GM21526 (cell line): ENCODE measurements around the gene TFDP1.
"Not testable (repeated sequence)": the region's sequence is repeated elsewhere in the genome, so short reads cannot be mapped to it uniquely, and the experiment has no call there.

Source experiments
- ATAC-seq: cut with Tn5 transposase; IDR thresholded peaks from one replicate; pipeline ENCODE4 v1.9.1; 2021; ENCODE audit warnings: moderate library complexity; ENCODE audit not compliant: unreplicated experiment, low FRiP score

The TFDP1 gene

GRCh38 chr13:113594066-113594821, 9.7 kb downstream of the TFDP1 start:
- not testable (repeated sequence) for ATAC-seq

- ATAC-seq = no peak
Observed at GRCh38 chr13:113595131-113595530, 10.6 kb downstream of the TFDP1 start.

DNA sequence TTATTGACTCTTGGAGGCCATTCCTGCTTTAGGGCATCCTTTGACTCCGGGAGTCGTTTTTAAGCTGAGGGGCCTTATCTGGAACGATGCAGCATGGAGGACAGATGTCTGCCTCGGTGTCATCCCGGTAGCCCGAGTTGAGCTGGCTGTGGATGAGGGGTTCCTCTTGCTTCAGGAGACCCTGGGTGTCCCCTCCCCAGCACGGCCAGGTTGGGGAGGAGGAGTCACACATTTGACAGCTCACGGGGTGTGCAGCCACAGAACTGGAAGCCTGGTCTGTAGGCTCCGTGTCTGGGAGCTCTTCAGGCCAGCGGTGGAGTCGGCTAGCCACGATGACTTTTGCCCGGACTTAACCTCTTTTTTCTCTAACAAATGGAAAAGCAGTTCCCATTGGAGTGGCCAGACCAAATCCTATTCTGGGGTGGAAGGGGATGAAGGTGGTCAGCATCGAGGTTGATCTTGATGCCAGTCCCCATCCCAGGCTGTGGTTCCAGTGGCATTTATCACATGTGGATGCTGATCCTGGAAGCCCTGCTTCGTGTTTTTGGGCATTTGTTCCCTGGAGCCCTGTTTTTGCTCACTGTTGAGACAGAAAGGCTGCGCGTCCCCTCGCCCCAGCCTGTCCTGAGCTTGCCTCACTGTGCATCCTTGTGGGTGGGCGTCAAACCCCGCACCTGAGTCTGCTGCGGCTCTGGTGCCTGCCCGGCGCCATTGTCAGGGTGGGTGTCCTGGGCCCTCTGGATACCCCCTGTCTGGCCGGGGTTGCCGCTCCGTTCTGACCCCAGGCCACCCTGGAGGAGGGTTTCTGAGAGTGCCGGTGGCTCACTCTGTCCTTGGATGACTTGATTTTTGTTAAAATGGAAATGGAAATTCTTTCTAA, 12.0 kb downstream of the TFDP1 start:
- no peak for ATAC-seq

- no peak for ATAC-seq
Observed at GRCh38 chr13:113597391-113598080, 13.0 kb downstream of the TFDP1 start.

DNA sequence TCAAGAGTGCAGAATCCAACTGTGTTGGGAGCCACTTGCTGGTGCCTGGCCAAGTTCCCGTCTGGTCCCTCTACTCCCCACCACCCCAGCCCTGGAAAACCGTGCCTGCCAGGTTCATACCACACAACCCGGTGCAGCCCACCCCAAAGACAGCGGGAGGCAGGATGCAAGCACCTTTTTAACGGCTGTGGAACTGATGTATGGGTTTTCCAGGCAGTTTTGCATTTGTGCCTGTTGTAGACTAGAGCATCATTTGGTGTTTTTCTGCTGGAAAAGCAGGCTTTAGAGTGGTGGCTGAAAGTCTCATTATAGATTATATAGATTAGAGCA, 13.5 kb downstream of the TFDP1 start:
- ATAC-seq = no peak

- no peak for ATAC-seq
Observed at GRCh38 chr13:113598481-113598880, 13.9 kb downstream of the TFDP1 start.

DNA sequence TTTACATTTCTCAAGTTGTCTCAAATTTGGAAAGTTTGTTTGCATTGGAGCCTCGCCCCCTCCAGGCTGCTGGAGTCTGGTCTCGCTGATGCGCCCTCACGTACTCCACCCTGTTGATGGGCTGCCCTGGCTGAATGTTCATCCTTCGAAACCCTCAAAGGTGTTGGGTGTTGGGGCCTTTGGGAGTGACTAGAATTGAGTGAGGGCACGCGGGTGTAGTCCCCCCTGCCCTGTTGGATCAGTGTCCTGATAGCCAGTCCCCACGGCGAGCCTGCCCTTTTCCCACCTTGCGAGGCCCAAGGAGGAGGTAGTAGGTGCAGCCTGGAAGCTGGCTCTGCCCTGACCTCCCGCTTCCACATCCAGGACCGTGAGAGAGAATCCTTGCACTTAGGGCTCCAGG, 14.8 kb downstream of the TFDP1 start:
- no peak for ATAC-seq

DNA sequence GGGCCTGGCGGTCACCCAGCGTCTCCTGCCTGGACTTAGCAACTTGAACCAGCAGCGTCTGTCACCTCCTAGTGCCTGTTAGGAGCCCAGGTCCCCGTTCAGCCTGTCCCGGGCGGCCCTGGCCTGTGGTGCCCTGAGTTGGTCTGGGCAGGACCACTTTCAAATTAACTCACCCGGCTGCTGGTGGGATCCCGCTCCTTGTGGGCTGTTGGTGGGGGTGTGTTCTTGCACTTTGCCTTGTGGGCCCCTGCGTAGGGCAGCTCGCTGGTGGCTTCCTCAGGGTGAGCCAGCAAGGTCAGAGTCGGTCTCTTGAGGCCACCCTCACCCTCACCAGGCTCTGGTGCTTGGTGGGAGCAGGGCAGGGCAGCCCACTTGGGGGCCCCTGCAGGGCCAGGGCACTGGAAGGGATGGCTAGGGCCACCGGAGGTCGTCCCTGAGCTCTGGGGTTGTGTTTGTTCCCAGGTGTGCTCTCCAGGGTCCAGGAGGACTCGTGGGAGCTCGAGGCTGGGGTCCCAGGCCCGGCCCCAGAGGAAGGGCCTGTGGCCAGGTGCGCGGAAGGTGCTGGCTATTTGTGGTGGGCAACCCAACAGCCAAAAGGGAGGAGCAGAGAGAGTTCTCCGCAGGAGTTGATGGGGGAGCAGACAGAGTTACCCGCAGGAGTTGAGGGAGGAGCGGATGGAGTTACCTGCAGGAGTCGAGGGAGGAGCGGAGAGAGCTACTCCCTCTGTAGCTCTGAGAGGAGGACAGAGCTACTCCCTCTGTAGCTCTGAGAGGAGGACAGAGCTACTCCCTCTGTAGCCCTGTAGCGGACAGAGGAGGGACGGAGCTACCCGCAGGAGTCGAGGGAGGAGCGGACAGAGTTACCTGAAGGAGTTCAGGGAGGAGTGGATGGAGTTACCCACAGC, 16.9 kb downstream of the TFDP1 start:
- no peak for ATAC-seq

DNA sequence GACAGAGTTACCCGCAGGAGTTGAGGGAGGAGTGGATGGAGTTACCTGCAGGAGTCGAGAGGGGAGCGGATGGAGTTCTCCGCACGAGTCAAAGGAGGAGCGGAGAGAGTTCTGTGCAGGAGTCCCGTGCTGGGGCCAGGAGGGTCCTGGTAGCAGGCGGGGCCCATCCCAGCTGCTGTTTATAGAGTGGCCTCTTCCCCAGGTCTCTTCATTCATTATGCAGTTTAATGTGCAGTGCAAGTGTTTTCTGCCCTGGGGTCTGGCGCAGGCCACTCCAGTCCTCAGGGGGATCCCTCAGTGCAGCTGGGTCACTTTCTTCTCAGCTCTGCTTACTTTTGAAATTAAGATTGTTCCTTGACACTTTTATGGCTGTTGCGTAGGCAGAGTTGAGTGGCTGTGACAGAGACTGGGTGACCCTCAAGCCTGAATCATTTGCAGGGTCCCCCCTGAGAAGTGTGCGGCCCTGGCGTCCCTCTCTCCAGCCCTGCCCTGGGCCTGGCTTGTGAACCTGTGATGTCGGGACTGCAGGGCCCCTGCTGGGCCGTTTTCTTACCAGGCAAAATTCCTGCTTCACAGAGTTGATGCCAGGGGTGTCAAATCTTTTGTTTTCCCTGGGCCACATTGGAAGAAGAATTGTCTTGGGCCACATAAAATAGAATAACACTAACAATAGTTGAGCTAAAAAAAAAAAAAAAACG, 17.9 kb downstream of the TFDP1 start:
- ATAC-seq = no peak

GRCh38 chr13:113603116-113603710, 18.7 kb downstream of the TFDP1 start:
- ATAC-seq = no peak

DNA sequence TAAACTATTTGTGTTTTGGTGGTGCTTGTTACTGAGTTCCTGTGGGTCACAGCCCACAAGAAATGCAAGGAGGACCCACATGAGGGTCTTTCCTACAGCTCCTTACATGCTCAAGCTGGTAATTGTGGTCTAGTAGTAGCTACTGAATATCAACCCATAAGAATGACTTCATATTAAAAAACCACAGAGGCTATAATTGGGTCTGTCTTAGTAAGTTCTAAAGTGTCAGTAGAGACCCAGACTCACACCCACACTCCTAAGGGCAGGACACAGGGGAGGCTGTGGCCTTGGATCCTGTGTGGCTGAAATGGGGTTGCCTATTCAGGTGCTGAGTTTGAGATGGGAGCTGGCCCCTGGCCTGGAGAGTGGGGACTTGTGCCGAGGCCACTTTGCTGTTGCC, 19.6 kb downstream of the TFDP1 start:
- ATAC-seq = no peak

DNA sequence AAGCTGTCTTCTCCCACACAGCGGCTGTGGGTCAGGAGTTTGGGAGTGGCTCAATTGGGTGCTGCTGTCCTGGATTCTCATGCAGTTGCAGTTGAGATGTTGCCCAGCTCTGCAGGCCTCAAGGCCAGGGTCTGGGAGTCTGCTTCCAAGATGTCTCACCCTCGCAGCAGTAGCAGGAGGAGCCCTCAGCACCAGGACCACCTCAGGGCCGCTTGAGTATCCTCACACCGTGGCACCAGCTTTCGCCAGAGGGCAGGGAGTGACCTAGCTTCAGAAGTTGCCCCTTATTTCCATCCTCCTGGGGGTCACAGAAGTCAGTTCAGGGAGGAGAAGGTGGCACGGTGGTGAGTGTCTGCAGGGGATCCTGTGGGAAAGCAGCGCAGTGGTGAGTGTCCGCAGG, 20.9 kb downstream of the TFDP1 start:
- ATAC-seq = no peak

DNA sequence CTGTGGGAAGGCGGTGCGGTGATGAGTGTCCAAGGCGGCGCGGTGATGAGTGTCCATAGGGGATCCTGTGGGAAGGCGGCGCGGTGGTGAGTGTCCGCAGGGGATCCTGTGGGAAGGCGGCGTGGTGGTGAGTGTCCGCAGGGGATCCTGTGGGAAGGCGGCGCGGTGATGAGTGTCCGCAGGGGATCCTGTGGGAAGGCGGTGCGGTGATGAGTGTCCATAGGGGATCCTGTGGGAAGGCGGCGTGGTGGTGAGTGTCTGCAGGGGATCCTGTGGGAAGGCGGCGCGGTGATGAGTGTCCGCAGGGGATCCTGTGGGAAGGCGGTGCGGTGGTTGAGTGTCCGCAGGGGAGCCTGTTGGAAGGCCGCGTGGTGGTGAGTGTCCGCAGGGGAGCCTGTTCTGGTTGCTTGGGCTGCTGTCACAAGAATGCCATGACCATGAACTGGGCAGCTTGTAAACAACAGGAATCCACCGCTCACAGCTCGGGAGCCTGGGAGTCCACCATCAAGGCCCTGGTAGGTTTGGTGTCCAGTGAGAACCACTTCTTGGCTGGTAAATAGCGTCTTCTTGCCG, 21.4 kb downstream of the TFDP1 start:
- no peak for ATAC-seq

DNA sequence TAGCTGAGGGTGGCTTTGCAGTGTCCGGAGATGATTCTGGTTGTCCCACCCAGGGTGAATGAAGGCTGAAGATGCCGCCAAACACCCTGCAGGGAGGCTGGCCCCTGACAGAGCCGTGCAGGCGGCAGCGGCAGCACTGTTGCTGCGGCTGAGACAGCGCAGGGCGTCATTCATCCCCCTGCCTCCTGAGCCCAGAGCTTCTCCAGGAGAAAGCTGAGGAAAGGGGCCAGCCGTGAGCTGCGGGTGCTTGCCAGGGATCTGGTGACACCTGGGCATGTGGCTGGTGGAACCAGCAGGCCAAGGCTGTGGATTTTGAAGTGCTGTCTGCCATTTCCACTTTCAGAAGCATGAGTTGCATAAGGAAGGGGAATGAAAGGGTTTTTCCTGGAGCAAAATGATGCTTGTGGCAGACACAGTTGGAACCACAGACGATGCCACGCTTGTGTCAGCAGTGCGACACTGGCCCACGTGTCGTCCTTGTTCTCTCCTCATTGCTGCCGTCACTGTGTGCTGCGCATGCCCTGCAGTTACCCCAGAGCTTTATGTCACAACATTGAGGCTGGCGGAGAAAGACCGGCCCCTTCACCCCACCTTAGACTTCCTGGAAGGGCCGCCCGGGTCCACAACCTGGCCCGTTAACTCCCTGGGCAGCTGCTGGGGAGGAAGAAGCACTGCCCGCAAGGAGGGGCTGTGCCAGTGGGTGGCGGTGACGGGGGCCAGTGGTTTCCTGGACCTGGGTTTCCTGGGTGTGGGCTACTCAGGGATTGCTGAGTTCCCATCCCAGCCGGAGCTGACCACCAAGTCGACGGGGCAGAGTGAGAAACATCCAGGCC, 22.7 kb downstream of the TFDP1 start:
- no peak for ATAC-seq

DNA sequence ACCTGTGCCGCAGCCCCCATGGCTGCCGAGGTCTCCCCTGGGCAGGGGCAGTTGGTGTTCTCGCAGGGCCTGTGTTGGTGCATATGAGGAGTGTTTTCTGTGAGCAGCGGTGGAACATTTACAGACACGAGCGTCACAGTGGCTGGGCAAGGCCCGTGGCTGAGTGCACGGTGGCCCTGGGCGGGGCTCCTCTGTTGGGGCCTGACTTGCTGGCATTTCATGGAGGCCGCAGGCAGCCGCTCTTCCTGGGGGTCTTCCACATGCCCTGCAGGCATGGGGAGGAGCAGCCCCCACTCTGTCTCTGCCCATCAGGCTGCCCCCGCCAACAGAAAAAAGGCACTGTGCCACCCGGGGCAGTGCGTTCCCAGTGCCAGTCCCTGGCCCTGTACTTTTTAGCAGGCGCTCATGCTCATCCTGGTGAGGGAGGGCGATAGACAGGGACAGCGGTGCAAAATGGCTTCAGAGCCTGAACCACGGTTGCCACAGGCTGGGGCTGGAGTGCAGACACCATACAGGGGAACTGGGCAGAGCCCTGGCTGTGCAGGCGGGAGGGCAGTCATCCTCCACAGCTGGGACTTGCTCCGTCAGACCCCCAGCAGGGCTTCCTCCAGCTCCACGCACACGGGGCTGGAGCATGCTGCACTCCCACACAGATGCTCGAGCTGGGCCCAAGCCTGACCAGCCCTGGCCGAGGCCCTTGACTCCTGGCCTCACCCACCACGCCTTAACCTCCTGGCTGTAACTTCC, 23.5 kb downstream of the TFDP1 start:
- no peak for ATAC-seq

DNA sequence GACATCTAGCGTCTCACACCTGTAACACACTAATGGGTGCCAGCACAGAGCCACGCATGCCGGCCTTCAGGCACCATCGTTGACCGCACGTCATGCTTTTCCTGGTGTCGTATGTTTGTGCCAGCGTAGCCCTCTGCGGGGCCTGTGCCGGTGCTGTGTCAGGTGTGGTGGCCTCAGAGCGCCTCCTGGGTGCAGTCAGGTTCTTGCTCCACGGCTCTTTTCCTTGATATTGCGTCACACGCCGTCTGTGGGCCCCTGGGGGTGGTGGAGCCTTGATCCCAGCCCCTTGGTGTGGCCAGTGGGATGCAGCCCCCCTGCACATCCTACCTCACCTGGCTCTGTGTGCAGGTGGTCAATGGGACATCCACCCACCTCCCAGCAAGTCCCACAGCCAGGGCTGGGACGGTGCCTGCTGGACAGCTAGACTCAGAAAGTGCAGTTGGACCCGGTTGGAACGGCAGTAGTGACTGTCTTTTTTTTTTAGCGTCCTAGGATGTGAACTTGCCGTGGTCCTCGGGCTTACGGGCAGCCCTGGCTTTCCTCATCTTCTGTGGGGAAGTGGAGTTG, 24.5 kb downstream of the TFDP1 start:
- no peak for ATAC-seq

- no peak for ATAC-seq
Observed at GRCh38 chr13:113609616-113610015, 25.1 kb downstream of the TFDP1 start.
